WTC11 (cell line): ENCODE data around the gene NAXE.

Experiments used
- ATF2 ChIP-seq: sonication (generic); formaldehyde crosslinking; IDR thresholded peaks from 2 replicates; pipeline ENCODE4 v1.8.1; 2022; ENCODE audit warnings: low read depth, missing genetic modification reagents, borderline replicate concordance
- CREB1 ChIP-seq: sonication (generic); formaldehyde crosslinking; IDR thresholded peaks from 2 replicates; pipeline ENCODE4 v1.8.0; 2023; ENCODE audit warnings: mild to moderate bottlenecking, missing genetic modification reagents
- CTCF ChIP-seq: fragments of 200-600 bp; IDR thresholded peaks from 2 replicates; pipeline ENCODE4 v1.8.0; 2022; ENCODE audit warnings: antibody characterized with exemption
- ELF4 ChIP-seq: sonication (generic); formaldehyde crosslinking; IDR thresholded peaks from 2 replicates; pipeline ENCODE4 v1.8.1; 2022; ENCODE audit warnings: low read depth, mild to moderate bottlenecking, moderate library complexity, missing genetic modification reagents
- GRHL2 ChIP-seq: fragments of 250-450 bp; sonication (Bioruptor Pico); IDR thresholded peaks from 2 replicates; pipeline ENCODE4 v1.8.0; 2022; ENCODE audit warnings: mild to moderate bottlenecking, moderate library complexity; ENCODE audit not compliant: insufficient replicate concordance, severe bottlenecking
- MAX ChIP-seq: sonication (generic); formaldehyde crosslinking; IDR thresholded peaks from 2 replicates; pipeline ENCODE4 v1.8.0; 2022; ENCODE audit warnings: mild to moderate bottlenecking, missing genetic modification reagents
- PRDM15 ChIP-seq: sonication (generic); formaldehyde crosslinking; IDR thresholded peaks from 2 replicates; pipeline ENCODE4 v1.8.0; 2022; ENCODE audit warnings: missing genetic modification reagents
- TEAD1 ChIP-seq: sonication (generic); formaldehyde crosslinking; IDR thresholded peaks from 2 replicates; pipeline ENCODE4 v1.8.0; 2022; ENCODE audit warnings: mild to moderate bottlenecking, missing genetic modification reagents
- TP53 ChIP-seq: sonication (generic); formaldehyde crosslinking; IDR thresholded peaks from 2 replicates; pipeline ENCODE4 v1.8.1; 2023; ENCODE audit warnings: mild to moderate bottlenecking, missing genetic modification reagents
- USF2 ChIP-seq: sonication (generic); formaldehyde crosslinking; IDR thresholded peaks from 2 replicates; pipeline ENCODE4 v1.8.1; 2023; ENCODE audit warnings: mild to moderate bottlenecking, missing genetic modification reagents, moderate library complexity
- ZMAT4 ChIP-seq: fragments of 250-450 bp; sonication (Bioruptor Pico); IDR thresholded peaks from 2 replicates; pipeline ENCODE4 v1.9.0; 2021; ENCODE audit warnings: mild to moderate bottlenecking
- ZNF317 ChIP-seq: sonication (generic); formaldehyde crosslinking; IDR thresholded peaks from 2 replicates; pipeline ENCODE4 v1.8.1; 2023; ENCODE audit warnings: low read depth, mild to moderate bottlenecking, moderate library complexity, missing genetic modification reagents, borderline replicate concordance

- TF ChIP-seq PRDM15: no peak
- TF ChIP-seq CTCF: no peak
- TF ChIP-seq TEAD1: no peak
- TF ChIP-seq GRHL2 (CRISPR knock-in tag): no peak
- no peak for TF ChIP-seq ELF4 (CRISPR knock-in tag)
- no peak for TF ChIP-seq ZMAT4 (CRISPR knock-in tag)
- TF ChIP-seq ATF2 (CRISPR knock-in tag): no peak
- TF ChIP-seq MAX: no peak
- TF ChIP-seq ZNF317: no peak
- TF ChIP-seq USF2: no peak
- no peak for TF ChIP-seq CREB1 (CRISPR knock-in tag)
- no peak for TF ChIP-seq TP53 (CRISPR knock-in tag)
Measured at GRCh38 chr1:156552518-156552917, 39.1 kb upstream of the NAXE start.
